ENCODE measurements around the gene SRRD.
A peak's percentile ranks its signal among the peaks of the same experiment; 100 is the strongest.

SRRD gene

DNA sequence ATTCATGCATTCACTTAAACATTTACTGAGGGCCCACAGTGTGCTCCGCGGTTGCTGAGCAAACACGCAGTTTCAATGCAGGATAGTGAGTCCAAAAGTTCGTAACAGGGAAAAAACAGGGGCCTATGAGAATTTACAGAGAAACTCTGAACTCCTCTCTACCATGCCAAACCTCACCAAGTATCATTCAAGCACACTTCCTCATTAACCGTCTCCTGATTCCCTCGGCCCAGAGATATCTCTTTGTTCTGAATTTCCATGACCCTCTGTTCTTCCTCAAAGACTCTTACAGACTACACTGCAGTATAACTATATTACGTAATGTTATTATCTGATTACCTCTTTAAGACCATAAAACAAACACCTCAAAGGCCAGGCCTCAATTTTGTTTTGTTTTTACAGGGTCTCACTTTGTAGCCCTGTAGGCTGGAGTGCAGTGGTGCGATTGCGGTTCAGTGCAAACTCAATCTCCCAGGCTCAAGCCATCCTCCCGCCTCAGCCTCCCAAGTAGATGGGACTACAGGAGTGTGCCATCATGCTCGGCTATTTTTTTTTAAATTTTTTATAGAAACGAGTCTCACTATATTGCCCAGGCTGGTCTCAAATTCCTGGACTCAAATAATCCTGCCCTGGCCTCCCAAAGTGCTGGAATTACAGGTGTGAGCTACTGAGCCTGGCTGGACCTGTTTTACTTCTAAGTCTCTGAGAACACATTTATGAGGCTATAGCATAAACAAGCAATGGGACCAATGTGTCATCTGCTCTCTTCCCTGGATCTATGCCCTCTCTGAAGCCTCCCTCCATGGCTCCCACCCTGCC lies 3.7 kb upstream of the SRRD start:
- peaks cover 34% of the 10 kb centered on the region for H3K36me3 Mint-ChIP-seq (ENCODE audit: insufficient read depth)
- H3K4me1 Mint-ChIP-seq = peaks cover 45% of the 10 kb centered on the region
- peak overlapping the region; percentile 3 for H3K4me3 Mint-ChIP-seq
- ATAC-seq (replicated peaks; ENCODE audit: extremely low read depth, poor library complexity, severe bottlenecking) (no peak), DNase-seq (ENCODE audit: low spot score in 2 of 2) (no peak)
- H3K27ac Mint-ChIP-seq (ENCODE audit: low read depth) = peak overlapping the region; percentile 64
- no peaks in the 10 kb centered on the region for H3K27me3 Mint-ChIP-seq
- H3K9me3 Mint-ChIP-seq = no peaks in the 10 kb centered on the region

DNA sequence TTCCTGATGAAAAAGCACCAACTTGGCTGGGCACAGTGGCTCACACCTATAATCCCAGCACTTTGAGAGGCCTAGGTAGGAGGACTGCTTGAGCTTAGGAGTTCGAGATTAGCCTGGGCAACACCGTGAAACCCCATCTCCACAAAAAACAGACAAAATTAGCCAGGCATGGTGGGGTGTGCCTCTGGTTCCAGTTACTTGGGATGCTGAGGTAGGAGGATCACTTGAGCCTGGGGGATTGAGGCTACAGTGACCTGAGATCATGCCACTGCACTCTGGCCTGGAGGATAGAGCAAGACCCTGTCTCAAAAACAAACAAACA lies 3.1 kb upstream of the SRRD start:
- DNase-seq (ENCODE audit: low spot score in 2 of 2) = no peak
- H3K36me3 Mint-ChIP-seq (ENCODE audit: insufficient read depth) = peaks cover 33% of the 10 kb centered on the region
- H3K4me3 Mint-ChIP-seq = no peak overlapping the region
- ATAC-seq (replicated peaks; ENCODE audit: extremely low read depth, poor library complexity, severe bottlenecking) = no peak
- peaks cover 51% of the 10 kb centered on the region for H3K4me1 Mint-ChIP-seq
- H3K27ac Mint-ChIP-seq (ENCODE audit: low read depth) = no peak overlapping the region
- no peaks in the 10 kb centered on the region for H3K9me3 Mint-ChIP-seq
- H3K27me3 Mint-ChIP-seq = no peaks in the 10 kb centered on the region

DNA sequence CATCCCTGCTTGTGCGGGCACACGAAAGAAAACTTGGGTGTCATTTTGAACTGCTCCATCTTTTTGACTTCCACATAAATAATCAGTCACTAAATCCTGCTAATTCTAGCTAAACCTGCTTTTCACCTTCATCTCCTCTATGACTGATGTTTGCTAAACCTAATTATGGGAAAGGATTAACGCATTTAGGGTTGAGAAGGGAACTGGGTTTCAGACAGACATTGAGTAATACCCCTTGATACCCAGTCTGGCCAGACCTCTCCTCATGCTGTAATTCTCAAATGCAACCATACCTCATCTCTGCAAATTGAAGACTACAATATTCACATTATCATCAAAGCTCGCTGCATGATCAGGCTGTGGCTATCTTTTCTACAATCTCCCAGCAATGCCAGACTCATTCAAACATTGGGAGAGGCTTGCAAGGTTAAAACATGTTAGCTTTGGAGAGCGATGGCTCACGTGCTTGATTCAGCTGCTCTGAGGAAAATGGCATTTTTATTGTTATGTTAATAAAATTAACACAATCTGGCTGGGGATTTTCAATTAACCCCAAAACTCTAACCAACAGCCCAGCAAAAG lies 2.5 kb upstream of the SRRD start:
- Mint-ChIP-seq H3K27me3 (no peaks in the 10 kb centered on the region), H3K9me3 (no peaks in the 10 kb centered on the region), H3K4me3 (peak overlapping the region; percentile 15), H3K27ac (ENCODE audit: low read depth) (peak overlapping the region; percentile 98), H3K4me1 (peaks cover 57% of the 10 kb centered on the region), H3K36me3 (ENCODE audit: insufficient read depth) (peaks cover 36% of the 10 kb centered on the region)
- ATAC-seq (replicated peaks; ENCODE audit: extremely low read depth, poor library complexity, severe bottlenecking) (no peak), DNase-seq (ENCODE audit: low spot score in 2 of 2) (no peak)

DNA sequence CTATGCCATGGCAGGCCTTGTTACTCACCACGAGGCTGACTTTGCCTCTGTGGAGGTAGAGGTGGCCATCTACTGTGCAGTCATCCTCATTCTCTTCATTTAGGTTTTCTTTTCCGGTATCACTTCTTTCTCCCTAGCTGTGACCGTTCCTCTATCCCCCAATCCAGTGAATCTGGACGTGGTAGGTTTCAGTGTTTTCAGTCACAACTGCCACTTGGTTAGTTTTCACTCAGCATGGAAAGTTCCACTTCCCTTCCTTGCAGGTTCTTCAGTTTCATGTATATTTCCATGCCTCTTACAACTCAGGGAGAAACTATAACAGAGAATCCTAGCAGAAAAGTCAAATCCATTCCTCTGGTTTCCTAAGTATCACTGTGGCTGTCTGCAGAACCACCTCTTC lies 2.0 kb upstream of the SRRD start:
- no peak for ATAC-seq (replicated peaks; ENCODE audit: extremely low read depth, poor library complexity, severe bottlenecking)
- Mint-ChIP-seq H3K36me3 (ENCODE audit: insufficient read depth) (peaks cover 35% of the 10 kb centered on the region), H3K9me3 (no peaks in the 10 kb centered on the region), H3K4me3 (peak overlapping the region; percentile 95), H3K4me1 (peaks cover 61% of the 10 kb centered on the region), H3K27me3 (no peaks in the 10 kb centered on the region), H3K27ac (ENCODE audit: low read depth) (peak overlapping the region; percentile 98)
- DNase-seq (ENCODE audit: low spot score in 2 of 2) = no peak

DNA sequence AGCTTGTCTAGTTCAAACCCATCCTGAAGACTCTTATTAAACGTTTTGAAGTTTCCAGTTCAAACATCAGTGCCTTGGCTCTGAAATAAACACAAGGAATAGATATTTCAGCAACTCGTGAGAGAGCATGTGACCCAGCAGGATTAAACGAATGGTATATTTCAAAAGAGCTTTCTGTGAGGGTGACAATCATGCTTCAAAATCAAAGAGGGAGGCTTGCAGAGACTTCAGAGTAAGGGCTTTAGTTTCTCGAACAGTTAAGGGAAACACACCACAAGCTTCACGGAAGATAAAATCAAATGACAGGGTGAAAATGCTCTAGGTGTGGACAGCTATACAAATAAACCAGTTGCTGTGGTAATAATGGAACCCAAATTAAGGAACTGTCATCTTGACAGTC lies 1.5 kb upstream of the SRRD start:
- peak overlapping the region; percentile 98 for H3K27ac Mint-ChIP-seq (ENCODE audit: low read depth)
- DNase-seq (ENCODE audit: low spot score in 2 of 2) (no peak), ATAC-seq (replicated peaks; ENCODE audit: extremely low read depth, poor library complexity, severe bottlenecking) (no peak)
- peaks cover 35% of the 10 kb centered on the region for H3K36me3 Mint-ChIP-seq (ENCODE audit: insufficient read depth)
- peaks cover 61% of the 10 kb centered on the region for H3K4me1 Mint-ChIP-seq
- no peaks in the 10 kb centered on the region for H3K9me3 Mint-ChIP-seq
- no peaks in the 10 kb centered on the region for H3K27me3 Mint-ChIP-seq
- H3K4me3 Mint-ChIP-seq = peak overlapping the region; percentile 95

DNA sequence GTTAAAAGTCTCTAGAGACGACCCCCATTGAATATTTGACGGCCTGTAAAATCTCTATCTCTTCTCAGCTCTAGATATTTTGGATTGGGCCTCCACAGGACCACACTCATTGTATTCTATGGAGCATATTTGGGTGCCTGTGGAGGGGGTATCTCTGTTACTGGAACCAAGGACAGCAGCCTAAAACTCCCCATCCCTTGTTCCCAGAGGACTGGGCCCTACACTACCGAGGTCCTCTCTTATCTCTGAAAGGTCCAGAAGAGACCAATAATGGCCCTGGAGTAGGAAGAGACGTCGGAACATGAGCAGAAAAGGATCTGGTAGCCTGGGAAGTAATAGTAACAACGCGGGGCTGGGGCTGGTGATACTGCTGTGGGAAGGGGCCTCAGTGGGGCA lies 636 bp upstream of the SRRD start:
- H3K4me3 Mint-ChIP-seq = peak overlapping the region; percentile 95
- H3K36me3 Mint-ChIP-seq (ENCODE audit: insufficient read depth) = peaks cover 33% of the 10 kb centered on the region
- no peaks in the 10 kb centered on the region for H3K9me3 Mint-ChIP-seq
- H3K27me3 Mint-ChIP-seq = no peaks in the 10 kb centered on the region
- H3K27ac Mint-ChIP-seq (ENCODE audit: low read depth) = peak overlapping the region; percentile 98
- DNase-seq (ENCODE audit: low spot score in 2 of 2) (no peak), ATAC-seq (replicated peaks; ENCODE audit: extremely low read depth, poor library complexity, severe bottlenecking) (no peak)
- peaks cover 61% of the 10 kb centered on the region for H3K4me1 Mint-ChIP-seq

DNA sequence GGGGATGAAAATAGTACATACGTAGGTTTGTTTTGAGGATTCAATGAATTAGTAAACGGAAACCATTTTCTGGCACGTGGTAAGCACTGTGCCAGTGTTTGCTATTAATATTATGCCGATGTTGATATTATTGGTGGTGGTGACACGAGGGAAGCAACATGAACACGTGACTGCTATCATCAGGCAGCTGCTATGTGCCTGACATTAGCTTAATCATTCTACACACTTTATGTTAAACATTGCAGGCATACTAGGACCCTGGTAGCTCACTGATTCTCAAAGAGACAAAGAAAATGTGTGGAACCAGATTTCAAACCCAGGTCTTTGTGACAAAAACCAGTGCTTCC lies 656 bp downstream of the SRRD start:
- H3K4me1 Mint-ChIP-seq = peaks cover 61% of the 10 kb centered on the region
- DNase-seq (ENCODE audit: low spot score in 2 of 2) (peak in 1 of 2 donors; percentile 25), ATAC-seq (replicated peaks; ENCODE audit: extremely low read depth, poor library complexity, severe bottlenecking) (peak; percentile 64)
- no peaks in the 10 kb centered on the region for H3K27me3 Mint-ChIP-seq
- H3K27ac Mint-ChIP-seq (ENCODE audit: low read depth) = peak overlapping the region; percentile 98
- H3K9me3 Mint-ChIP-seq = no peaks in the 10 kb centered on the region
- H3K36me3 Mint-ChIP-seq (ENCODE audit: insufficient read depth) = peaks cover 43% of the 10 kb centered on the region
- H3K4me3 Mint-ChIP-seq = peak overlapping the region; percentile 95

DNA sequence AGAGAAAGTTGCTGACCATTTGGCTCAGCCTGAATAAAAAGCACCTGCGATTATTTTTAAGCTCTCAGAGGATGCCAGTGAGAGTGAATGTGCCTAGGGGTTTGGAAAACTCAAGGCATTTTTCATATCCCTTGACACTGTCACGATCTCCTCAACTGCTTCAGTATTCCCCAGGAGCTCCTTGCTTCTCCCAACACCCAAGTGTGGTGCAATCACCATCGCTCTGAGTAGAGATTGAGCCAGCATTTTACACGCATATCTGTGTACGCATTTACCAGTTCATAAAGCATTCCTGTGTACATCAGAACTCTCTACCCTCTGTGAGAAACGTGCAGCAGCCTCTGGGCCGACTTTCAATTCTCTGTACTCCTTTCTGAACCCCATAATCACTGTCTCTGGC lies 1.3 kb downstream of the SRRD start:
- Mint-ChIP-seq H3K27ac (ENCODE audit: low read depth) (peak overlapping the region; percentile 65), H3K4me1 (peaks cover 56% of the 10 kb centered on the region), H3K4me3 (peak overlapping the region; percentile 44), H3K9me3 (no peaks in the 10 kb centered on the region), H3K36me3 (ENCODE audit: insufficient read depth) (peaks cover 50% of the 10 kb centered on the region), H3K27me3 (no peaks in the 10 kb centered on the region)
- no peak for DNase-seq (ENCODE audit: low spot score in 2 of 2)
- no peak for ATAC-seq (replicated peaks; ENCODE audit: extremely low read depth, poor library complexity, severe bottlenecking)

DNA sequence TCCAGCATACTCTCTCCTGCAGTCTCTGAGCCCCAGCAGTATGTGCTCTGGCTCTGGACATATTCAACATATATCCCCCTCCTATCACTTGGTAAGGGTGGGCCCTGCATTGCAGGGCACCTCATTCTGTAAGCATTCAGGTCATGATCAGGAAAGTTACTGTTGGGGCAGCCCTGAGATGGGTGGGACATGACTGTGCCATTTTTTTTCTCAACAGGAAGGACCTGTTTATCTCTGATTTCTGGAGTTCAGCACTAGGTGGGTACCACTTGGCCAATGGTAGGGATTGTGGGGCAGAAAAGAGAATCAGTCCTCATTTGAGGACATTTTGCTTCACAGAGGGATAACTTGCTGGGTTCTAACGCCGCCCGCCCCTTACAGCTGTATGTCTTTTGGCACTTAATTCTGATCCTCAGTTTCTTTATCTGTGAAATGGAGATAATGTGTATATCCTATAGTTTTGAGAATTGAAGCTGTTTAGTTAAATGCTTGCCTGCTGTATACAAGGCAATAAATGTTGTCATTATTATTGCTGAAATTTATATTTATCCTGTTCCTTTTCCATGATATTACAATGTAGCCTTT lies 2.2 kb downstream of the SRRD start:
- H3K4me3 Mint-ChIP-seq = peak overlapping the region; percentile 44
- no peak for DNase-seq (ENCODE audit: low spot score in 2 of 2)
- no peaks in the 10 kb centered on the region for H3K9me3 Mint-ChIP-seq
- H3K36me3 Mint-ChIP-seq (ENCODE audit: insufficient read depth) = peaks cover 56% of the 10 kb centered on the region
- H3K4me1 Mint-ChIP-seq = peaks cover 49% of the 10 kb centered on the region
- no peaks in the 10 kb centered on the region for H3K27me3 Mint-ChIP-seq
- H3K27ac Mint-ChIP-seq (ENCODE audit: low read depth) = peak overlapping the region; percentile 65
- no peak for ATAC-seq (replicated peaks; ENCODE audit: extremely low read depth, poor library complexity, severe bottlenecking)

DNA sequence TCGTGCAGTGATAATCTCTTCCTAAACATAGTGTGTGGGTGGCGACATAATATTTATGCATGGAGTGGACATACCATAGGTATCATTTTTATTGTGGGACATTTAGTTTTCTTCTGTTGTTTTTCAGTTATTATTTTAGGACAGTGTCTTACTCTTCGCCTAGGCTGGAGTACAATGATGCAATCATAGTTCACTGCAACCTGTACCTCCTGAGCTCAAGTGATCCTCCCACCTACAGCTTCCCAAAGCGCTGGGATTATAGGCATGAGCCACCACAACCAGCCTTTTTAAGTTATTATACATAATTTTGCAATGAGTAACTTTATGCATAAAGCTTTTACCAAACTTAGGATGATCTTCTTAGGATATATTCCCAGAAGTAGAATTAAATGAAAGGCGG lies 2.7 kb downstream of the SRRD start:
- no peaks in the 10 kb centered on the region for H3K9me3 Mint-ChIP-seq
- no peaks in the 10 kb centered on the region for H3K27me3 Mint-ChIP-seq
- peaks cover 60% of the 10 kb centered on the region for H3K36me3 Mint-ChIP-seq (ENCODE audit: insufficient read depth)
- no peak overlapping the region for H3K27ac Mint-ChIP-seq (ENCODE audit: low read depth)
- ATAC-seq (replicated peaks; ENCODE audit: extremely low read depth, poor library complexity, severe bottlenecking) = no peak
- DNase-seq (ENCODE audit: low spot score in 2 of 2) = no peak
- H3K4me1 Mint-ChIP-seq = peaks cover 44% of the 10 kb centered on the region
- no peak overlapping the region for H3K4me3 Mint-ChIP-seq

DNA sequence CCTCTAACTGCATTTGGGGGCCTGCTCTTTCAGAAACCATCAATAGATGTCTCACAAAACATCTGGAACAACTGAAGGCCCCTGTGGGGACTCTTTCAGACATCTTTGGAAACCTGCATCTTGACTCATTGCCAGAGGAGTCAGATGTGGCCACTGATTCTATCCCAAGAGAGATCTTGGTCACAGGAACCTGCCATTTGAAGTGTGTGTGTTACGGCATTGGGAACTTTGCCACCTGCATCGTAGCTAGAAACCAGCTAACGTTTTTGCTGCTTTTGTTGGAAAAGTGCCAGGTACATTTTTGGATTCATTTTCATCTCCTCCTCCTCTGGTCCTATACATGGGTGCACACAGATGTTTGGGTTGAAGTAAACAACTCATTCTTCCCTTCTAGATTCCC lies 4.3 kb downstream of the SRRD start:
- no peak for DNase-seq (ENCODE audit: low spot score in 2 of 2)

DNA sequence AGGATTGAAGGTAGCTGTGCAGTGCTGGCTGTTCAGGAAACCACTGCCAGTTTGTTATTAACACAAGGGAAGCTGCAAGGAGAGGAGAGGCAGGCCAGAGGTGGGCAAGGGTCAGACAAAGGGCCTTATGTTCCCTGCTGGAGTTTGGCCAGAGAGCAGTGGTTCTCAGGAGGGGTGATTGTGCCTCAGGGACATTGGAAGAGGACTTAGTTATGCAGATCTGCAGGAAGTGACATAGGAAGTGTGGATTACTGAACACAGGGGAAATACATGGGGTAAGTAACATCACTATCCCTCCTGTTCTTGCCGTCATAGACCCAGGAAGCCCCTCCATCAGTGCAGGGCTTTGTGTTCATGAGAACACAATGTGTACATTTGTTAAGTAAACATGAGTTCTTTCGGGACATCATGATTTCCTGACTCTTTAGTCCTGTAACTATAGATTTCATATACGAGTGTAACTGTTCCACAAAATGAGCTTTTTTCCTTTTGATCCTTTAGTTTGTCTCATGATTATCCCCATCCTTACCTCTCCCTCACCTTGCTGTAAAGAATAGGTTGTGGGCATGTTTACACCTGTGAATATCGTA lies 5.9 kb downstream of the SRRD start:
- H3K4me1 Mint-ChIP-seq = peaks cover 22% of the 10 kb centered on the region
- no peaks in the 10 kb centered on the region for H3K9me3 Mint-ChIP-seq
- DNase-seq (ENCODE audit: low spot score in 2 of 2) (no peak), ATAC-seq (replicated peaks; ENCODE audit: extremely low read depth, poor library complexity, severe bottlenecking) (no peak)
- peak overlapping the region; percentile 20 for H3K27ac Mint-ChIP-seq (ENCODE audit: low read depth)
- H3K27me3 Mint-ChIP-seq = no peaks in the 10 kb centered on the region
- peaks cover 66% of the 10 kb centered on the region for H3K36me3 Mint-ChIP-seq (ENCODE audit: insufficient read depth)
- H3K4me3 Mint-ChIP-seq = no peak overlapping the region

More for the DNA sequence above, 4.3 kb downstream of the SRRD start:
- no peaks in the 10 kb centered on the region for H3K27me3 Mint-ChIP-seq
- no peaks in the 10 kb centered on the region for H3K9me3 Mint-ChIP-seq
- H3K4me1 Mint-ChIP-seq = peaks cover 28% of the 10 kb centered on the region
- H3K36me3 Mint-ChIP-seq (ENCODE audit: insufficient read depth) = peaks cover 66% of the 10 kb centered on the region
- no peak overlapping the region for H3K27ac Mint-ChIP-seq (ENCODE audit: low read depth)
- no peak for ATAC-seq (replicated peaks; ENCODE audit: extremely low read depth, poor library complexity, severe bottlenecking)
- H3K4me3 Mint-ChIP-seq = no peak overlapping the region

DNA sequence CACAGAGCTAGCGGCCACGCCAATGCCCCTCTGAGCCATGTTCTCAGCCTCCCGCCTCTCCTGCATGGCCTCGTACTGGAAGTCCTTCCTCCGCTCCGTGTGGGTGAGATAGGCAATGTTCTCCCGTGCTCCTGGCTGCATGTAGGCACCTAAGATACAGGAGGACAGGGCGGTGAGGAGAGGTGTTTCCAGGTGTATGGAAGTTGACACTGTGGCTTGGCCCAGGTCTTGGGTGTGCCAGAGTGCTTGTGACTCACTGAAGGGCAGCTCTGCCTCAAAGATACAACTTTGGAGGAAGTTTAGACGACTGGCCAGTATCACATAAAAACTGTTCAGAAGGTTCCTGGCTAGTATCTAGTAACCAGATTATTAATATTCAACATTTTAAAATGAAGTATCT lies 8.5 kb downstream of the SRRD start:
- DNase-seq (ENCODE audit: low spot score in 2 of 2) (no peak), ATAC-seq (replicated peaks; ENCODE audit: extremely low read depth, poor library complexity, severe bottlenecking) (no peak)
- H3K4me3 Mint-ChIP-seq = no peak overlapping the region
- H3K27ac Mint-ChIP-seq (ENCODE audit: low read depth) = no peak overlapping the region
- H3K9me3 Mint-ChIP-seq = no peaks in the 10 kb centered on the region
- no peaks in the 10 kb centered on the region for H3K27me3 Mint-ChIP-seq
- peaks cover 75% of the 10 kb centered on the region for H3K36me3 Mint-ChIP-seq (ENCODE audit: insufficient read depth)
- H3K4me1 Mint-ChIP-seq = peaks cover 7% of the 10 kb centered on the region
